Ovary (tissue), 9 donors: ENCODE measurements around the gene FGF2. TPM values are rescaled to one million over a fixed set of nuclear protein-coding genes. Genes with fewer than 3 reads are reported as not detected.

ENCODE experiments used
- DNase-seq, 5 donors: peaks; one replicate each; pipeline ENCODE4 v3.0.0-alpha.2; 2019 to 2020
- H3K27ac ChIP-seq, 2 donors: fragments of 200-600 bp; one replicate each; pipeline versions ENCODE4 v1.5.1 to v1.8.0; 2019 to 2022
- H3K27me3 ChIP-seq: fragments of 200-600 bp; one replicate; pipeline ENCODE4 v1.8.0; 2022
- H3K36me3 ChIP-seq: fragments of 200-600 bp; sonication (generic); one replicate; pipeline ENCODE4 v1.5.1; 2019
- H3K4me1 ChIP-seq: one replicate; pipeline ENCODE4 v1.8.1; 2013; ENCODE audit warnings: mild to moderate bottlenecking, moderate library complexity; ENCODE audit not compliant: insufficient read depth
- H3K4me3 ChIP-seq: fragments of 200-600 bp; sonication (generic); one replicate; pipeline ENCODE4 v1.5.1; 2017
- H3K9me3 ChIP-seq, 2 donors: fragments of 200-600 bp in 1 of 2; sonication (generic) in 1 of 2; one replicate each; pipeline versions ENCODE4 v1.5.1 to v1.8.1; 2013 to 2019; ENCODE audit warnings: mild to moderate bottlenecking in 1 of 2, moderate library complexity in 1 of 2
- EP300 ChIP-seq: sonication (generic); formaldehyde crosslinking; IDR thresholded peaks from one replicate; pipeline ENCODE4 v1.6.1; 2017; ENCODE audit warnings: antibody characterized with exemption
- POLR2A ChIP-seq: fragments of 450-650 bp; IDR thresholded peaks from one replicate; pipeline ENCODE4 v1.6.1; 2017; ENCODE audit warnings: antibody characterized with exemption, mild to moderate bottlenecking, moderate library complexity
- WGBS, 3 donors: extraction: QIAGEN DNeasy Blood & Tissue Kit in 1 of 3; methylation state at CpG; one replicate each; pipeline versions ENCODE4 v1.1.5 to v1.1.7; 2013 to 2017; 5-methylcytosine and 5-hydroxymethylcytosine counted together
- intact Hi-C, 4 donors: fragments of 100-400 bp; cut with DNase I; formaldehyde crosslinking; loops; one replicate each; pipeline versions ENCODE4 v1.11.0 to v1.15.1; 2022 to 2023
- polyA plus RNA-seq, 2 donors: library from polyadenylated mRNA; stranded (reverse); fragments of 200-250 nt in 1 of 2; fragments of 350-450 nt in 1 of 2; fragmentation: Illumina TruSeq in 1 of 2; extraction: RNeasy Lipid Tissue Mini Kit (QIAGEN cat#74804) in 1 of 2; gene quantifications; one replicate each; pipeline ENCODE4 v1.2.3, GENCODE V29; 2013 to 2014
- total RNA-seq, 7 donors: library from RNA; depleted of rRNA in 2 of 7; stranded (reverse); fragments of >200 nt in 2 of 7; fragmentation: NEBNext Ultra II Directional in 3 of 7; extraction: Animal tissue kit (Norgen Biotek cat#: 25700) in 3 of 7; gene quantifications; one replicate each; pipeline versions ENCODE4 v1.1.0 to v1.2.4, GENCODE V29; 2016 to 2023
- TF ChIP-seq, protein P1 (sequence below), 3 donors: fragments of 450-650 bp in 2 of 3; fragments of 200-600 bp in 1 of 3; IDR thresholded peaks; one replicate each; pipeline versions ENCODE4 v1.5.1 to v1.8.0; 2016 to 2022; ENCODE audit warnings: antibody characterized with exemption in 3 of 3, mild to moderate bottlenecking in 1 of 3
- donor health status: DM: no; HTN: no; CAD: no; lungs with moderate emphysema.
- donor health status: DM: no; HTN: no; CAD: no.
- donor health status: Bipolar disorder and iron deficiency.
- donor health status: DM: yes; HTN: yes; CAD: no.
- donor health status: DM: no; HTN: no; CAD: no.
- donor health status: DM: yes; HTN: yes; CAD: no.

FGF2 gene
- total and polyA plus RNA-seq, 9 donors = 7.4 to 36.0 (median 22.4) TPM

- no peak overlapping the region for H3K27ac ChIP-seq
- TF ChIP-seq POLR2A = no peak
- no peak overlapping the region for H3K4me3 ChIP-seq
- H3K36me3 ChIP-seq = no peaks in the 10 kb centered on the region
- no peaks in the 10 kb centered on the region for H3K9me3 ChIP-seq
- H3K4me1 ChIP-seq = peaks cover 5% of the 10 kb centered on the region
- intact Hi-C loops = no loop called here
- no peak for DNase-seq
- H3K27me3 ChIP-seq = no peaks in the 10 kb centered on the region
- WGBS, 3 donors = 54 to 78% (median 60%) methylated on average over 1 of the region's 1 CpG
These were observed 38.7 kb upstream of the FGF2 start for GRCh38 chr4:122787940-122788339.

- intact Hi-C loops = no loop called here
- Histone ChIP-seq H3K4me3 (no peak overlapping the region), H3K36me3 (no peaks in the 10 kb centered on the region), H3K27ac (no peak overlapping the region), H3K4me1 (no peaks in the 10 kb centered on the region), H3K9me3 (no peaks in the 10 kb centered on the region), H3K27me3 (no peaks in the 10 kb centered on the region)
- WGBS, 3 donors = 96 to 99% (median 97%) methylated on average over 4 of the region's 4 CpGs
- no peak for DNase-seq
- TF ChIP-seq POLR2A (no peak), EP300 (no peak)
- TF ChIP-seq, protein P1, sequence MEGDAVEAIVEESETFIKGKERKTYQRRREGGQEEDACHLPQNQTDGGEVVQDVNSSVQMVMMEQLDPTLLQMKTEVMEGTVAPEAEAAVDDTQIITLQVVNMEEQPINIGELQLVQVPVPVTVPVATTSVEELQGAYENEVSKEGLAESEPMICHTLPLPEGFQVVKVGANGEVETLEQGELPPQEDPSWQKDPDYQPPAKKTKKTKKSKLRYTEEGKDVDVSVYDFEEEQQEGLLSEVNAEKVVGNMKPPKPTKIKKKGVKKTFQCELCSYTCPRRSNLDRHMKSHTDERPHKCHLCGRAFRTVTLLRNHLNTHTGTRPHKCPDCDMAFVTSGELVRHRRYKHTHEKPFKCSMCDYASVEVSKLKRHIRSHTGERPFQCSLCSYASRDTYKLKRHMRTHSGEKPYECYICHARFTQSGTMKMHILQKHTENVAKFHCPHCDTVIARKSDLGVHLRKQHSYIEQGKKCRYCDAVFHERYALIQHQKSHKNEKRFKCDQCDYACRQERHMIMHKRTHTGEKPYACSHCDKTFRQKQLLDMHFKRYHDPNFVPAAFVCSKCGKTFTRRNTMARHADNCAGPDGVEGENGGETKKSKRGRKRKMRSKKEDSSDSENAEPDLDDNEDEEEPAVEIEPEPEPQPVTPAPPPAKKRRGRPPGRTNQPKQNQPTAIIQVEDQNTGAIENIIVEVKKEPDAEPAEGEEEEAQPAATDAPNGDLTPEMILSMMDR (IDR thresholded peaks at IDR 0.05) = no peak
These were observed 37.7 kb upstream of the FGF2 start for GRCh38 chr4:122788935-122789334.

GRCh38 chr4:122793811-122794210, 32.8 kb upstream of the FGF2 start:
- no peak for TF ChIP-seq EP300
- TF ChIP-seq POLR2A = no peak
- TF ChIP-seq, protein P1 (IDR thresholded peaks at IDR 0.05) = no peak
- Histone ChIP-seq H3K9me3 (no peaks in the 10 kb centered on the region), H3K4me1 (peaks cover 7% of the 10 kb centered on the region), H3K27ac (no peak overlapping the region), H3K36me3 (no peaks in the 10 kb centered on the region), H3K4me3 (no peak overlapping the region), H3K27me3 (no peaks in the 10 kb centered on the region)
- no peak for DNase-seq
- intact Hi-C loops = no loop called here

- Histone ChIP-seq H3K9me3 (no peaks in the 10 kb centered on the region), H3K4me3 (no peak overlapping the region), H3K4me1 (peaks cover 7% of the 10 kb centered on the region), H3K36me3 (no peaks in the 10 kb centered on the region), H3K27me3 (no peaks in the 10 kb centered on the region), H3K27ac (peak overlapping the region in 1 of 2 donors; percentile 56)
- TF ChIP-seq POLR2A (no peak), EP300 (no peak)
- TF ChIP-seq, protein P1 (IDR thresholded peaks at IDR 0.05) = no peak
- 65 to 81% (median 68%) methylated on average over 4 of the region's 4 CpGs for WGBS, 3 donors
- intact Hi-C loops = no loop called here
- no peak for DNase-seq
These were observed 29.7 kb upstream of the FGF2 start for GRCh38 chr4:122796801-122797404.

GRCh38 chr4:122797405-122798094, 29.1 kb upstream of the FGF2 start:
- H3K4me1 ChIP-seq = peaks cover 7% of the 10 kb centered on the region
- TF ChIP-seq, protein P1 (IDR thresholded peaks at IDR 0.05) = no peak
- TF ChIP-seq EP300 (no peak), POLR2A (no peak)
- H3K9me3 ChIP-seq = no peaks in the 10 kb centered on the region
- DNase-seq = no peak
- H3K27me3 ChIP-seq = no peaks in the 10 kb centered on the region
- no peaks in the 10 kb centered on the region for H3K36me3 ChIP-seq
- peak overlapping the region in 1 of 2 donors; percentile 56 for H3K27ac ChIP-seq
- intact Hi-C loops = no loop called here
- WGBS, 3 donors = 79 to 95% (median 82%) methylated on average over 2 of the region's 2 CpGs
- H3K4me3 ChIP-seq = peak overlapping the region; percentile 22
